Choroid plexus epithelial cell (primary cell): ENCODE data around the gene DOCK2.
"Not testable (repeated sequence)": the region's sequence is repeated elsewhere in the genome, so short reads cannot be mapped to it uniquely, and the experiment has no call there.

ENCODE experiments used
- DNase-seq: peaks from one replicate; pipeline ENCODE4 v3.0.0-alpha.2; 2010; ENCODE audit warnings: low read depth
- H3K4me3 ChIP-seq: 2 replicates; pipeline ENCODE4 v1.5.1; 2011; ENCODE audit warnings: low read depth, mild to moderate bottlenecking, control low read depth, low read length, moderate library complexity
- TF ChIP-seq, protein P1 (sequence below): conservative IDR thresholded peaks from 2 replicates; pipeline ENCODE4 v1.5.1; 2011; ENCODE audit warnings: low read depth, mild to moderate bottlenecking, control low read depth, inconsistent platforms, low read length, moderate library complexity

Gene DOCK2

DNA sequence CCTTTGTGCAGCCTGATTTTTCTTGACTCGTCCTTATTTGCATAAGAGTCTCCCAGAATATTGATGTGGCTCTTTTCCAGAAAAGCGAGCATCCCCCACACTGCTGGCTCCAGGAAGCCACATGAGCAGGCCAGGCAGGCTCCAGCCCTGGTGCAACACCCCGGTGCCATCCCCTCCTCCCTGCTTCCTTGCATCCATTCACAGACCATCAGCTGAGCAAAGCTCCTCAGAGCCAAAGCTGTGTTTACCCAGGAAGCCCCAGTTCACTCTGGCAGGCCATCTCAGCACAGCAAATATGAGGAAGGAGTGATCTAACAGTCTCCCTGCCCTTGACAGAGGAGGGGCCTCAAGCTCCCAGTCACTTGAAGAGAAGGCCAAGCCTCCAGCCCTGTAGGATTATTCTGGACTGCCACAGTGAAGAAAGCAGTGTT, 308.8 kb downstream of the DOCK2 start:
- H3K4me3 ChIP-seq: peak overlapping the region; percentile 31

DNA sequence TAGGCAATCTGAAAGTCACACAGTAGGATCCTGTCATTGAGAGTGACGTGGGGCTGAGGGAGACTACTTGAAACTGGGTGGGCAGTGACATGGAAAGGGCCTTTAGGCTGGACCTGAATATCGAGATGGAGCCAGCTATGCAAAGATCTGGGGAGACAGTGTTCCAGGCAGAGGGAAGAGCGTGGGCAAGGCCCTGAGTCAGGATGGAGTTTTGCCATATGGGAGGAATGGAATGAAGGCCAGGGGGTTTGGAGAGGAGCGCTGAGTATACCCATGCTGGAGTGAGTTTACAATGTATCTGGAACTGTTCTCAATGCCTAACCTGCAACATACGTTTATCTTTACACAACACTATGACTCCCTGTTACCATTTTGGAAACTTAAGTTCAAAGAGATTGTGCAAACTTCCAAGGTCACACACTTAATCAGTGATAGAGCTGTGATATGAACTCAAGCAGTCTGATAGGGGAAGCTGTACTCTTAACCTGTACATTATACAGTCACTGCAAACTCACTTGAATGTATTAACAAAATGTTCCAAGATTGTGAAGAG, 309.7 kb downstream of the DOCK2 start:
- no peak for DNase-seq
- no peak overlapping the region for H3K4me3 ChIP-seq
- TF ChIP-seq, protein P1, sequence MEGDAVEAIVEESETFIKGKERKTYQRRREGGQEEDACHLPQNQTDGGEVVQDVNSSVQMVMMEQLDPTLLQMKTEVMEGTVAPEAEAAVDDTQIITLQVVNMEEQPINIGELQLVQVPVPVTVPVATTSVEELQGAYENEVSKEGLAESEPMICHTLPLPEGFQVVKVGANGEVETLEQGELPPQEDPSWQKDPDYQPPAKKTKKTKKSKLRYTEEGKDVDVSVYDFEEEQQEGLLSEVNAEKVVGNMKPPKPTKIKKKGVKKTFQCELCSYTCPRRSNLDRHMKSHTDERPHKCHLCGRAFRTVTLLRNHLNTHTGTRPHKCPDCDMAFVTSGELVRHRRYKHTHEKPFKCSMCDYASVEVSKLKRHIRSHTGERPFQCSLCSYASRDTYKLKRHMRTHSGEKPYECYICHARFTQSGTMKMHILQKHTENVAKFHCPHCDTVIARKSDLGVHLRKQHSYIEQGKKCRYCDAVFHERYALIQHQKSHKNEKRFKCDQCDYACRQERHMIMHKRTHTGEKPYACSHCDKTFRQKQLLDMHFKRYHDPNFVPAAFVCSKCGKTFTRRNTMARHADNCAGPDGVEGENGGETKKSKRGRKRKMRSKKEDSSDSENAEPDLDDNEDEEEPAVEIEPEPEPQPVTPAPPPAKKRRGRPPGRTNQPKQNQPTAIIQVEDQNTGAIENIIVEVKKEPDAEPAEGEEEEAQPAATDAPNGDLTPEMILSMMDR: no peak

More for the DNA sequence above, 308.8 kb downstream of the DOCK2 start:
- TF ChIP-seq, protein P1: no peak
- peak; percentile 95 for DNase-seq

DNA sequence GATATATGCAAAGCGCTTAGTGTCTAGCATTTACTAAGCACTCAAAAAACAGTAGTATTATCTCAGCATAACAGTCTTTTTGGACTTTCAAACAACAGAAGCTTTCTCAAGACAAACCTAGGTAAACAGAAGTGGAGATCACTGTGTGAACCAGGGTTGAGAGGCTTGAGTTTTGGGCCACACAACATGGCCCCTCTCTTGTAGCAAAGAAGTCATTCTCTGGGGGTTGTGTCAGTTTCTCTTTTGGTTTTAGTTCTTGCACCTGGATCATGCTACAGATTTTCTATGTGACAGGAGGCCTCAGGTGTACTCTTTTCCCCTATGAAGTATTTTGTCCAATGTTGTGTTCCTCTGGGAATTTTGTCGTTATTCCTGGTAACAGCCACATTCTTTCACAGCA, 313.3 kb downstream of the DOCK2 start:
- TF ChIP-seq, protein P1: no peak
- no peak for DNase-seq
- H3K4me3 ChIP-seq: no peak overlapping the region

DNA sequence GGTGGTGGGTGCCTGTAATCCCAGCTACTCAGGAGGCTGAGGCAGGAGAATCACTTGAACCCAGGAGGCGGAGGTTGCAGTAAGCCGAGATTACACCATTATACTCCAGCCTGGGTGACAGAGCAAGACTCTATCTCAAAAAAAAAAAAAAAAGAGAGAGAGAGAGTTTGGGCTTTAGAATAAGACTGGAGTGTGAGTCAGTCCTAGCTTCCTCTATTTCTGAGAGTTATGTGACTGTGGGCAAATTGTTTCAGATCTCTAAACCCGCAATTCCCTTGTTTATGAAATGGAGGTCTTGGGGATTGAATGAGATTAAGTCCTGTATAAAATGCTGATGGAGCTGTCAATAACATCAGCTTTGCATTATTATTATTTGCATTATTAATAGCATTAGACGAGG, 316.1 kb downstream of the DOCK2 start:
- DNase-seq: peak; percentile 55
- not testable (repeated sequence) for H3K4me3 ChIP-seq

DNA sequence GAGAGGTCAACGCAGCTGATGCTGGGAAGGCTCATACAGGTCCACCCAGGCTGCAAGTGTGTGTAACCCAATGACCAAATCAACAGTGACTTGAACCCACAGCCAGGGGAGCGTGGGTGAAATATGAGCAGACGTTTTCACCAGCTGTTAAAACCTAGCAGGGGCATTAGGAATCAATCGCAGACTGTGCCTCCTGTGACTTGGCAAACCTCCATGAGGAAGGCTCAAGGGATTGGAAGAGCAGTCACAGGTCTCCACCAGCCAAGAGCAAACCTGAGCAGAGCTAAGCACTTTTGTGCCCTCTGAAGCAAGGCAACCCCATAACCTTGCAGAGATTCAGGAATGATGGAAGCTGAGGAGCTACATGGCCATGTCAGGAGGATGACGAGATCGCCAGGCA, 317.7 kb downstream of the DOCK2 start:
- DNase-seq: no peak
- H3K4me3 ChIP-seq: no peak overlapping the region
- TF ChIP-seq, protein P1: no peak

DNA sequence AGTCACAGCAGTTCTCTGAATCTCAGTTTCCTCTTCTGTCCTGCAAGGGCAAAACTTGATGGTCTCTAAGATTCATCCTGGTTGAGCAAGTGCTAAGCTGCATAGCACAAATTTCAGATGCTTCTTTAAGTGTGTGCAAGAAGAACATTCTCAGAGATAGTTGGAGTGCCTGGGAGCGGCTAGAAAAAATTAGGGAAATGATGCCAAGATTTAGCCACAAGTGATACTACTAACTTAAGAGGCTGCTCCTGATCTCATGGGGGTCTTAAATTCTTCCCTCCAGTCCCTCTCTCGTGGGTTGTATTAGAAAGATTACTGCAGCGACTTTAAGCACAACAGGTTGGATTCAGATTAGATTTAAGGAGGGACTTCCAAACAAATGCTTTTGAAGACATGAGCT, 319.1 kb downstream of the DOCK2 start:
- H3K4me3 ChIP-seq: no peak overlapping the region
- DNase-seq: no peak
- TF ChIP-seq, protein P1: no peak

DNA sequence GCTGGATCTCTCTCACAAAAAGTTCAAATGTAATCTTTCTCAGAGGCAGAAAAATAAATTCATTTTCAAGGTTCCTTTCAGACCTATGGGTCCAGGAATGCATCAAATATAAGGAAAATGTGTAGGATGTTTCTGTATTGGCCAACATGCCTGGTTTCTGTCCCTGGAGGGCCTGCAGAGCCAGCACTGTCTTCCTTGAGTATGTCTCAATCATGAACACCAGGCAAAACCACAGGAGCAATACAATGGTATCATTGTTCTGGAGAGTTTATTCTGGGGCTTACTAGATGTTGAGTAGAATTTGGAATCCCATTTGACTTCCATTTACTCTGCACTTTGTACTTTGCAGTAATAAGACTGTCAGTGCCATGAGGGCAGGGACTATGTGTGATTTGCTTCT, 319.7 kb downstream of the DOCK2 start:
- DNase-seq: no peak
- TF ChIP-seq, protein P1: no peak
- no peak overlapping the region for H3K4me3 ChIP-seq
